GM21825 (cell line): ENCODE measurements around the gene PSMA3.

ENCODE experiments used
- ATAC-seq: cut with Tn5 transposase; IDR thresholded peaks from one replicate; pipeline ENCODE4 v1.9.1; 2021; ENCODE audit warnings: mild to moderate bottlenecking, moderate library complexity; ENCODE audit not compliant: unreplicated experiment

Gene PSMA3

GRCh38 chr14:58270628-58271027, 26.0 kb downstream of the PSMA3 start:
- no peak for ATAC-seq

- ATAC-seq: no peak
These were observed 28.1 kb downstream of the PSMA3 start for GRCh38 chr14:58272588-58273372.

GRCh38 chr14:58274881-58275280, 30.2 kb downstream of the PSMA3 start:
- ATAC-seq: no peak

- no peak for ATAC-seq
These were observed 31.0 kb downstream of the PSMA3 start for GRCh38 chr14:58275527-58276190.

GRCh38 chr14:58276208-58276607, 31.6 kb downstream of the PSMA3 start:
- no peak for ATAC-seq

- ATAC-seq: no peak
These were observed 33.5 kb downstream of the PSMA3 start for GRCh38 chr14:58278177-58278576.

- peak; percentile 61 for ATAC-seq
These were observed 36.5 kb downstream of the PSMA3 start for GRCh38 chr14:58280954-58281787.

- ATAC-seq: no peak
These were observed 37.3 kb downstream of the PSMA3 start for GRCh38 chr14:58281969-58282368.

- no peak for ATAC-seq
These were observed 38.4 kb downstream of the PSMA3 start for GRCh38 chr14:58282925-58283593.

- no peak for ATAC-seq
These were observed 39.1 kb downstream of the PSMA3 start for GRCh38 chr14:58283730-58284129.

- no peak for ATAC-seq
These were observed 40.5 kb downstream of the PSMA3 start for GRCh38 chr14:58285132-58285531.

- ATAC-seq: no peak
These were observed 43.0 kb downstream of the PSMA3 start for GRCh38 chr14:58287607-58288042.

GRCh38 chr14:58288106-58288792, 43.6 kb downstream of the PSMA3 start:
- no peak for ATAC-seq

GRCh38 chr14:58291646-58292045, 47.0 kb downstream of the PSMA3 start:
- ATAC-seq: no peak

- no peak for ATAC-seq
These were observed 47.5 kb downstream of the PSMA3 start for GRCh38 chr14:58292187-58292586.

GRCh38 chr14:58294201-58294600, 49.6 kb downstream of the PSMA3 start:
- no peak for ATAC-seq

- no peak for ATAC-seq
These were observed 52.1 kb downstream of the PSMA3 start for GRCh38 chr14:58296726-58297125.

GRCh38 chr14:58297412-58297761, 52.7 kb downstream of the PSMA3 start:
- ATAC-seq: peak; percentile 3

- peak; percentile 81 for ATAC-seq
These were observed 53.3 kb downstream of the PSMA3 start for GRCh38 chr14:58297762-58298476.
